Smooth muscle cell (in vitro differentiated cells): Measurements from ENCODE around the gene SBNO1. TPM values are rescaled to one million over a fixed set of nuclear protein-coding genes. Genes with fewer than 3 reads are reported as not detected.

Experiments
- DNase-seq: peaks from one replicate; lab custom pipeline; 2025; ENCODE audit not compliant: unreplicated experiment; lab: John Stamatoyannopoulos, UW
- H2AFZ ChIP-seq: fragments of 200-600 bp; sonication (generic); 2 replicates; pipeline ENCODE4 v1.6.0; 2016; ENCODE audit warnings: antibody characterized with exemption, low read depth, mild to moderate bottlenecking
- H3F3A ChIP-seq: fragments of 200-600 bp; sonication (generic); 2 replicates; pipeline ENCODE4 v1.6.0; 2017; ENCODE audit warnings: antibody characterized with exemption, low read depth
- H3K27ac ChIP-seq: fragments of 200-600 bp; sonication (generic); 2 replicates; pipeline ENCODE4 v1.5.1; 2016; ENCODE audit warnings: low read depth, mild to moderate bottlenecking
- H3K27me3 ChIP-seq: fragments of 200-600 bp; sonication (generic); 2 replicates; pipeline ENCODE4 v1.6.1; 2016; ENCODE audit warnings: low read depth, mild to moderate bottlenecking
- H3K36me3 ChIP-seq: fragments of 200-600 bp; sonication (generic); 2 replicates; pipeline ENCODE4 v1.5.1; 2016; ENCODE audit warnings: low read depth
- H3K4me1 ChIP-seq: fragments of 200-600 bp; sonication (generic); 2 replicates; pipeline ENCODE4 v1.5.1; 2016; ENCODE audit warnings: low read depth
- H3K4me2 ChIP-seq: fragments of 200-600 bp; sonication (generic); 2 replicates; pipeline ENCODE4 v1.6.0; 2016; ENCODE audit warnings: mild to moderate bottlenecking
- H3K4me3 ChIP-seq: fragments of 200-600 bp; sonication (generic); 2 replicates; pipeline ENCODE4 v1.5.1; 2016; ENCODE audit warnings: mild to moderate bottlenecking
- H3K79me2 ChIP-seq: fragments of 200-600 bp; sonication (generic); 2 replicates; pipeline ENCODE4 v1.6.0; 2016; ENCODE audit warnings: low read depth, mild to moderate bottlenecking
- H3K9ac ChIP-seq: fragments of 200-600 bp; sonication (generic); 2 replicates; pipeline ENCODE4 v1.6.0; 2016; ENCODE audit warnings: low read depth
- H3K9me3 ChIP-seq: fragments of 200-600 bp; sonication (generic); replicated peaks from 2 replicates; pipeline ENCODE4 v1.5.1; 2016; ENCODE audit warnings: low read depth
- H4K20me1 ChIP-seq: fragments of 200-600 bp; sonication (generic); 2 replicates; pipeline ENCODE4 v1.6.0; 2016; ENCODE audit warnings: low read depth
- WGBS: methylation state at CpG from one replicate; pipeline ENCODE4 v1.1.7; 2016; ENCODE audit warnings: low lambda C conversion rate; 5-methylcytosine and 5-hydroxymethylcytosine counted together
- polyA plus RNA-seq: library from polyadenylated mRNA; unstranded; fragments of >200 nt; fragmentation: Nextera tagmentation; extraction: Ambion mirVana; gene quantifications from 2 replicates; pipeline ENCODE4 v1.2.1, GENCODE V29; 2016
- total RNA-seq: library from RNA; depleted of rRNA; stranded (reverse); fragments of >200 nt; gene quantifications from 2 replicates; pipeline ENCODE4 v1.2.3, GENCODE V29; 2014
- TF ChIP-seq, protein P1 (sequence below): fragments of 200-600 bp; sonication (generic); IDR thresholded peaks from 2 replicates; pipeline ENCODE4 v1.5.1; 2017; ENCODE audit warnings: borderline replicate concordance, mild to moderate bottlenecking, antibody characterized with exemption; ENCODE audit not compliant: insufficient read depth, poor library complexity, severe bottlenecking

SBNO1 gene
- total and polyA plus RNA-seq, 2 experiments from 2014 or later: 14.6 to 24.5 TPM

DNA sequence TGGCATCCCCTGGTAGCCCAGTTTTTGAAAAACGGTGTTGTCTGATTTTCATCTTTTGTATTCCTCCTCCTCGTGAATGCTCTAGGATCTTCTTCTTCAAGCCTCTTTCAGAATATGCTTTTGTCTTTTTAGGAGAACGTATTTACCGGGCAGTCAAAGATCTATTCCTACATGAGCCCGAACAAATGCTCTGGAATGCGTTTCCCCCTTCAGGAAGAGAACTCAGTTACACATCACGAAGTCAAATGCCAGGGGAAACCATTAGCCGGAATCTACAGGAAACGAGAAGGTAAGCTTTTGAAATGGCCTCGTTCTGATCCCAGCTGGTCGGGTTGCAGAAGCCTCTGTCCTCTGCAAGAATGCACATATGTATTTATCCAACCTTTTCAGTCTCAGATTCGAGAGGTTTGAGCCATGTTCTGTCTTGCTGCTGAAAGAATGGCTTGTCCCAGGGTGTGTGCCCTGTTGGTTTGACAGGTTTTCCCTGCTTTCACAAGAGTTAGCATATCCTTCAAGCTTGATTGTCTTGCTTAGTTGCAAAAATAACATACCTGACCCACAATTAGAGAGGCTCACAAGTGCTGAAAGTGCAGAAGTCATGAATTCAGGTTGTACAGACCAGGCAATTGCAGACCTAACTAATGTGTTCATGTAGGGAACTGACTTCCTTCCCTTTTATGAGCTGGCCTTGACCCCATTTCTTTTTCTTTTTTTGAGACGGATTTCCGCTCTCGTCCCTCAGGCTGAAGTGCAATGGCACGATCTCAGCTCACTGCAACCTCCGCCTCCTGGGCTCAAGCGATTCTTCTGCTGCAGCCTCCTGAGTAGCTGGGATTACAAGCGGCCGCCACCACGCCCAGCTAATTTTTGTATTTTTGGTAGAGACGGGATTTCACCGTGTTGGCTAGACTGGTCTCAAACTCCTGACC lies 26.1 kb upstream of the SBNO1 start:
- no peaks in the 10 kb centered on the region for H3K9me3 ChIP-seq
- no peak overlapping the region for H3K9ac ChIP-seq
- peaks cover 50% of the 10 kb centered on the region for H4K20me1 ChIP-seq
- H3F3A ChIP-seq: no peaks in the 10 kb centered on the region
- no peaks in the 10 kb centered on the region for H3K27me3 ChIP-seq
- peak overlapping the region; percentile 57 for H3K27ac ChIP-seq
- peak overlapping the region; percentile 86 for H3K4me2 ChIP-seq
- peaks cover 13% of the 10 kb centered on the region for H3K4me1 ChIP-seq
- peaks cover 78% of the 10 kb centered on the region for H3K79me2 ChIP-seq
- DNase-seq: no peak
- TF ChIP-seq, protein P1, sequence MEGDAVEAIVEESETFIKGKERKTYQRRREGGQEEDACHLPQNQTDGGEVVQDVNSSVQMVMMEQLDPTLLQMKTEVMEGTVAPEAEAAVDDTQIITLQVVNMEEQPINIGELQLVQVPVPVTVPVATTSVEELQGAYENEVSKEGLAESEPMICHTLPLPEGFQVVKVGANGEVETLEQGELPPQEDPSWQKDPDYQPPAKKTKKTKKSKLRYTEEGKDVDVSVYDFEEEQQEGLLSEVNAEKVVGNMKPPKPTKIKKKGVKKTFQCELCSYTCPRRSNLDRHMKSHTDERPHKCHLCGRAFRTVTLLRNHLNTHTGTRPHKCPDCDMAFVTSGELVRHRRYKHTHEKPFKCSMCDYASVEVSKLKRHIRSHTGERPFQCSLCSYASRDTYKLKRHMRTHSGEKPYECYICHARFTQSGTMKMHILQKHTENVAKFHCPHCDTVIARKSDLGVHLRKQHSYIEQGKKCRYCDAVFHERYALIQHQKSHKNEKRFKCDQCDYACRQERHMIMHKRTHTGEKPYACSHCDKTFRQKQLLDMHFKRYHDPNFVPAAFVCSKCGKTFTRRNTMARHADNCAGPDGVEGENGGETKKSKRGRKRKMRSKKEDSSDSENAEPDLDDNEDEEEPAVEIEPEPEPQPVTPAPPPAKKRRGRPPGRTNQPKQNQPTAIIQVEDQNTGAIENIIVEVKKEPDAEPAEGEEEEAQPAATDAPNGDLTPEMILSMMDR: no peak
- H3K36me3 ChIP-seq: no peaks in the 10 kb centered on the region
- H3K4me3 ChIP-seq: peak overlapping the region; percentile 68
- 82% methylated on average over 23 of the region's 23 CpGs for WGBS
- no peak overlapping the region for H2AFZ ChIP-seq

DNA sequence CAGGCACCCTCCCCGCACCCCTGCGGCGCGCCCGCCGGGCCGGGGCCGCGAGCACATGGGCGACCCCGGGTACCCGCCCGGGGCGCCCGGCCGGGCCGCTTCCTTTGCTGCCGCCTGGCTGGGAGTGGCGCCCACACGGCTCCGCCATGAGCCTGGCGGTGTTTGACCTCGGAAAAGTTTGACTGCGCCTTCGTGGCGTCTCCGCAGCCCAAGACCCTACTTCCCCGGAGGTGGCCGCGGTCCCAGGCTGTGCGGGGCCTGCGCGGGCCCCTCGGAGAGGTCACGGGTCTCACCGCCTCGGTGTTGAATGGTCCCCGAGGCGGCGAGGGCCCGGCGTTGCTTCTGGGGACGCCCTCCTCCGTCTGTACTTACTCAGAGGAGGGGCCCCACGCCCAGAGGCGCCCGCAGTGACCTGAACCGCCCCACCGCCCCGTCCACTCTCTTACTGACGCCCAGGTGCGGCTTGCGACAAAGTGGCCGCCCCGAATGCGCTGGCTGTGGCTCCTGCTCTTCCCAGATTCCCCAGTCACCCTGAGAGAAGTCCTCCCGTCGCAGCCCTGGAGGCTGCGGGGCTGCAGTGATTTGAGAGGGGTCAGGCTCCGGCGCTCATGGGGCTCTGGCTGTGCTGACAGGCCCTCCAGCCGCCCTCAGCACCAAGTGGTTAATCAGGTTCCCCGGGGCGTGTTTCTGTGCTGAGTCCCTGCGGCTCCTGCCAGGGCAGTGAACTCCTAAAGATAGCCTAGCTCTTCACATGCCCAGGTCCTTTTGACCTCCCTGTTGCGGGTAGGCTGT lies 25.1 kb upstream of the SBNO1 start:
- peak overlapping the region; percentile 79 for H2AFZ ChIP-seq
- DNase-seq: peak; percentile 11
- H3K27ac ChIP-seq: peak overlapping the region; percentile 57

DNA sequence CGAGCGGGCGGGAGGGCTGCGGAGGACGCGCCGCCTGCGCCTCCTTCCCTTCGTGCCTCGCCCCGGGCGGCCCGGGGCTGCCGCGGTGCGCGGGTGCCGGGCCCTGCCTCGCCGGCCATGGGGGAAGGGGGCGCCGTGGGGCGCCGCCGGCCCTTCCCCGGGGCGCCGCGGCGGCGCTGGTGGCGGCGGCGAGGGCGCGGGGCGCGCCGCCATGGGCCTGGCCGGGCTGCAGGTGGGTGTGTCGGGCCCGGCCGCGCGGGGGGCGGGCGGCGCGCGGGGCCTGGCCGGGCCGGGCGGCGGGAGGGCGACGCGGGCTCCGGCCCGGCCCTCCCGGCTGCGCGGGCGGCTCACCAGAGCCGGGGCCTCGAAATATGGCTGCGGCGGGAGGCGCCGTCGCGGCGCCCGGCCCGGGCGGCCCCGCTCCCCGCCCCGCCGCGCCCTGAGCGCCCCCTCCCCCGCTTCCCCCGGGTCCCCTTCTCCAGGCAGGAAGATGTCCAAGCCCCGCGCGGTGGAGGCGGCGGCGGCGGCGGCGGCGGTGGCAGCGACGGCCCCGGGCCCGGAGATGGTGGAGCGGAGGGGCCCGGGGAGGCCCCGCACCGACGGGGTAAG lies 24.4 kb upstream of the SBNO1 start:
- no peaks in the 10 kb centered on the region for H3F3A ChIP-seq
- 0% methylated on average over 11 of the region's 102 CpGs for WGBS
- no peak for DNase-seq
- H3K4me1 ChIP-seq: peaks cover 13% of the 10 kb centered on the region
- H2AFZ ChIP-seq: no peak overlapping the region
- no peak overlapping the region for H3K27ac ChIP-seq
- no peak overlapping the region for H3K9ac ChIP-seq
- H3K9me3 ChIP-seq: no peaks in the 10 kb centered on the region
- H3K27me3 ChIP-seq: no peaks in the 10 kb centered on the region
- peak overlapping the region; percentile 76 for H3K4me3 ChIP-seq
- H4K20me1 ChIP-seq: peaks cover 43% of the 10 kb centered on the region
- no peaks in the 10 kb centered on the region for H3K36me3 ChIP-seq
- TF ChIP-seq, protein P1: no peak
- peak overlapping the region; percentile 86 for H3K4me2 ChIP-seq
- H3K79me2 ChIP-seq: peaks cover 74% of the 10 kb centered on the region

More for the DNA sequence above, 25.1 kb upstream of the SBNO1 start:
- H3K27me3 ChIP-seq: no peaks in the 10 kb centered on the region
- no peaks in the 10 kb centered on the region for H3F3A ChIP-seq
- H3K36me3 ChIP-seq: no peaks in the 10 kb centered on the region
- WGBS: 6% methylated on average over 55 of the region's 66 CpGs
- peak overlapping the region; percentile 86 for H3K4me2 ChIP-seq
- H4K20me1 ChIP-seq: peaks cover 47% of the 10 kb centered on the region
- peaks cover 79% of the 10 kb centered on the region for H3K79me2 ChIP-seq
- peak overlapping the region; percentile 68 for H3K4me3 ChIP-seq
- no peaks in the 10 kb centered on the region for H3K9me3 ChIP-seq
- TF ChIP-seq, protein P1: no peak
- peaks cover 13% of the 10 kb centered on the region for H3K4me1 ChIP-seq
- H3K9ac ChIP-seq: peak overlapping the region; percentile 79
